ENCODE data around the gene NAGPA.

The NAGPA gene

GRCh38 chr16:5027575-5028235 is 6.0 kb downstream of the NAGPA start:
- DNase-seq (ENCODE audit: low spot score), result no peak

GRCh38 chr16:5027086-5027485 is 6.6 kb downstream of the NAGPA start:
- no peak for DNase-seq (ENCODE audit: low spot score)

GRCh38 chr16:5026664-5027063 is 7.1 kb downstream of the NAGPA start:
- no peak for DNase-seq (ENCODE audit: low spot score)

- DNase-seq (ENCODE audit: low spot score), result no peak
Measured at GRCh38 chr16:5025171-5025632, 8.5 kb downstream of the NAGPA start.

- DNase-seq (ENCODE audit: low spot score), result peak; percentile 20
Measured at GRCh38 chr16:5024632-5025031, 9.1 kb downstream of the NAGPA start.

GRCh38 chr16:5022521-5022920 is 11.2 kb downstream of the NAGPA start:
- DNase-seq (ENCODE audit: low spot score), result no peak

GRCh38 chr16:5020551-5020950 is 13.2 kb downstream of the NAGPA start:
- no peak for DNase-seq (ENCODE audit: low spot score)

GRCh38 chr16:5019775-5020174 is 14.0 kb downstream of the NAGPA start:
- DNase-seq (ENCODE audit: low spot score), result no peak

GRCh38 chr16:5018793-5019192 is 14.9 kb downstream of the NAGPA start:
- no peak for DNase-seq (ENCODE audit: low spot score)

GRCh38 chr16:5017678-5017969 is 16.1 kb downstream of the NAGPA start:
- no peak for DNase-seq (ENCODE audit: low spot score)

GRCh38 chr16:5016967-5017677 is 16.6 kb downstream of the NAGPA start:
- no peak for DNase-seq (ENCODE audit: low spot score)

- no peak for DNase-seq (ENCODE audit: low spot score)
Measured at GRCh38 chr16:5015887-5016286, 17.8 kb downstream of the NAGPA start.

GRCh38 chr16:5015351-5015750 is 18.4 kb downstream of the NAGPA start:
- no peak for DNase-seq (ENCODE audit: low spot score)

GRCh38 chr16:5012887-5013286 is 20.8 kb downstream of the NAGPA start:
- no peak for DNase-seq (ENCODE audit: low spot score)

- DNase-seq (ENCODE audit: low spot score), result no peak
Measured at GRCh38 chr16:5011637-5012036, 22.1 kb downstream of the NAGPA start.

GRCh38 chr16:5010576-5011329 is 23.0 kb downstream of the NAGPA start:
- no peak for DNase-seq (ENCODE audit: low spot score)

GRCh38 chr16:5008311-5008731 is 25.4 kb downstream of the NAGPA start:
- no peak for DNase-seq (ENCODE audit: low spot score)

GRCh38 chr16:5007256-5007655 is 26.5 kb downstream of the NAGPA start:
- DNase-seq (ENCODE audit: low spot score), result no peak

GRCh38 chr16:5006348-5007193 is 27.2 kb downstream of the NAGPA start:
- DNase-seq (ENCODE audit: low spot score), result no peak

- DNase-seq (ENCODE audit: low spot score), result no peak
Measured at GRCh38 chr16:5005916-5006315, 27.8 kb downstream of the NAGPA start.

- DNase-seq (ENCODE audit: low spot score), result no peak
Measured at GRCh38 chr16:5004311-5004710, 29.4 kb downstream of the NAGPA start.

- DNase-seq (ENCODE audit: low spot score), result no peak
Measured at GRCh38 chr16:5003828-5004227, 29.9 kb downstream of the NAGPA start.

All from AG08395 (cell line).